Tibial nerve (tissue), 4 donors: ENCODE data around the gene RPEL1.

ENCODE experiments used
- CTCF ChIP-seq, 5 experiments: fragments of 200-600 bp in 3 of 5; fragments of 450-650 bp in 2 of 5; sonication (generic) in 3 of 5; IDR thresholded peaks; one replicate each; pipeline ENCODE4 v1.5.1; 2016 to 2019; ENCODE audit warnings: antibody characterized with exemption in 5 of 5, mild to moderate bottlenecking in 3 of 5, moderate library complexity in 2 of 5
- EP300 ChIP-seq, 2 donors: sonication (generic); formaldehyde crosslinking; IDR thresholded peaks; one replicate each; pipeline ENCODE4 v1.6.1; 2017; ENCODE audit warnings: antibody characterized with exemption in 2 of 2, mild to moderate bottlenecking in 1 of 2
- POLR2A ChIP-seq, 2 donors: fragments of 450-650 bp; IDR thresholded peaks; one replicate each; pipeline ENCODE4 v1.6.1; 2017; ENCODE audit warnings: antibody characterized with exemption in 2 of 2, mild to moderate bottlenecking in 2 of 2, moderate library complexity in 2 of 2

- TF ChIP-seq CTCF (IDR thresholded peaks at IDR 0.05) (no peak), POLR2A (IDR thresholded peaks at IDR 0.05) (no peak), EP300 (IDR thresholded peaks at IDR 0.05) (no peak)
These were observed 49.8 kb downstream of the RPEL1 start for GRCh38 chr10:103295374-103296015.
